ENCODE results near the gene PODN.

The PODN gene

DNA sequence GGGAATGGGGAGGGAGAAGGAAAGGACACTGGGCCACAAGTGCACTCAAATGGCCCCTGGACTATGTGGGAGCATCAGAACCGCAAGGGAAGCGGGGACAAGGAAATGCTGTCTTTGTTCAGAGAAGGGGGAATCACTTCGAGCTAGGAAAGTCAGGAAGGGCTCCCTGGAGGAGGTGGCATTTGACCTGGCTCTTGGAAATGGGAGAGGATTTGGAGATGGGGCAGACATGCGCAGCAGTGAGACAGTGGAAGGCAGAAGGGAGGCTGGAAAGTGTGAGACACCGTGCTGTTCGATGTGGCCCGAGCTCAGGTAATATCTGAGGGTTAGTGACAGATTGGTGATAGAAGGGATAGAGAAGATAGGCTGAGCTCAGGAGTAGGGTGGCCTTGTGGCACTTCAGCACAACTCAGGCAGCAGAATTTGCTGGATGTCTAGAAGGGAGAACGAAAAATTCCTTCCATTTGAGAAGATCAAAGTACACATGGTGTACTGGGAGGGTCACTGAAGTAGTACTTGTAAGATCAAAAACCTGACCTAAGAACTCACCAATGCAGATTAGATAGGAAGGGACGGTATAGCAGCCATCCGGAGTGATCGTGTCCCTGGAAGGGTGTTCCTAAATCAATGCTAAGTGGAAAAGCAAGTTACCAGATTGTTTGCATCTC, 55.1 kb downstream of the PODN start:
- no peak for DNase-seq

GRCh38 chr1:53117836-53118235, 55.8 kb downstream of the PODN start:
- DNase-seq: no peak

- DNase-seq: no peak
Observed at GRCh38 chr1:53120659-53121058, 58.6 kb downstream of the PODN start.

- DNase-seq: no peak
Observed at GRCh38 chr1:53121319-53122172, 59.5 kb downstream of the PODN start.

GRCh38 chr1:53122201-53122885, 60.3 kb downstream of the PODN start:
- DNase-seq: no peak

- DNase-seq: no peak
Observed at GRCh38 chr1:53122961-53123413, 61.0 kb downstream of the PODN start.

DNA sequence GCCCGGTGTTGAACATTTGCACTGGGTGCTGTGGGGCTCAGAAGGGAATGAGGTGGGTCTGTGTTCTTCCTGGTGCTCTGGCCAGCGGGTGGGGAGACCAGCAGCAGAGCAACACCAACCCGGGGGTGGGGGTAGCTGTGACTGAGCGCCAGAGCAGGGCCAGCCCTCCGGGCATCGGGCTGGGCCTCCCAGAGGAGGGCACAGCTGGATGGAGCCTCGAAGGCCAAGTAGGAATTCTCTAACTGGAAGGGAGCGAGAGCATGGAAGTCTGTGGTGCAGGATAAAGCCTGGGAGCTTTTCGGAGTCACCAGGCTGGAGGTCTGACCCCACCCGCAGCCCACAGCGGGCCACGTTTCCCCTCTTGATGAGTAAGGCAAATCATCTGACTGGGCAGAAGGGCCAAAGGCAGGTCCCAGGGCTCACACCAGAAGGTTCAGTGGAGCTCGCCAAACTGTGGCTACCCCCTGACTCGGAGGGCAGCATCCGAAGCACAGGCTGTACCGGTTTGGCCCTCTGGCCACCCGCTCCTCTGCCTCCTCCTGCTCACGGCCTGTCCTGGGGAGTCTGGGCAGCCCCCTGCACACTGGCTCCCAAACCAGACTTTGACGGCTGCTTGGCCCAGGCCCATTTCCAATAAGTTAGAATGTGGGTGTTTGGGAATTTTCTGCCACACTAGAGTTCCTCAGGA, 61.6 kb downstream of the PODN start:
- no peak for DNase-seq

- DNase-seq: no peak
Observed at GRCh38 chr1:53125122-53125521, 63.1 kb downstream of the PODN start.

DNA sequence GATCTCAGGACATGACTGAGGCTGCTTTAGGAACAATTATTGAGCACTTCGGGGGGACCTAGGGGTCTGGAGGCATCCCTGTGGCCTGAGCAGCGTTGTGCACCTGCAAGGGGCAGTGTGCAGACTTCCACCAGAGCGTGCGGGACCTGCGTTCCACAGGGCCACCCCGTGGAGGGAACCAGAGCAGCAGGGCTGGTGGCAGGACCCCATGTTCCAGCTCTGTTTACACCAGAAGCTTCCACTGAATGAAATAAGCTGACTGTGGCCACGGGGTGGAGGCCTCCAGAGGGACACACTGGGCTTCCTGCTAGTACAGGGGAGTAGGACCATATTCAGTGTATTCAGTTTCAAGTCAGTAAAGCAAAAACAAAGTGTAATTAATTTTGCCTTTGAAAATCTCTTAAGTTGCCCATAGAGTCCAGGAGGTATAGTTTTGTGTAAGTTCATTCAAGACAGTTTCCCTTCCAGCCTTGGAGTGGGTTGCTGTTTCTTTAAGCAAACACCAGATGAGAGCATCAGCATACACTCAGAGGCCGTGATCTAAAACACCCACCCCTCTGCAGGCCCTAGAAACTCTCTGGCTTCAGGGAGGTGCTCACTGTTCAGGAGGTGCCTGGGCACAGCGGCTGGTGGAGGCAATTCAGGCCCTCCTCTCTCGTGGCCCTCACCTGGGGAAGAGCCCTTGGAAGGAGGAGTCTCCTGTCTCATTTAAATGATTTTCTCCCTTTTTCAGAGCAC, 63.8 kb downstream of the PODN start:
- DNase-seq: no peak

GRCh38 chr1:53126495-53126894, 64.5 kb downstream of the PODN start:
- DNase-seq: no peak

GRCh38 chr1:53127546-53127945, 65.5 kb downstream of the PODN start:
- no peak for DNase-seq

GRCh38 chr1:53128401-53128800, 66.4 kb downstream of the PODN start:
- DNase-seq: no peak

DNA sequence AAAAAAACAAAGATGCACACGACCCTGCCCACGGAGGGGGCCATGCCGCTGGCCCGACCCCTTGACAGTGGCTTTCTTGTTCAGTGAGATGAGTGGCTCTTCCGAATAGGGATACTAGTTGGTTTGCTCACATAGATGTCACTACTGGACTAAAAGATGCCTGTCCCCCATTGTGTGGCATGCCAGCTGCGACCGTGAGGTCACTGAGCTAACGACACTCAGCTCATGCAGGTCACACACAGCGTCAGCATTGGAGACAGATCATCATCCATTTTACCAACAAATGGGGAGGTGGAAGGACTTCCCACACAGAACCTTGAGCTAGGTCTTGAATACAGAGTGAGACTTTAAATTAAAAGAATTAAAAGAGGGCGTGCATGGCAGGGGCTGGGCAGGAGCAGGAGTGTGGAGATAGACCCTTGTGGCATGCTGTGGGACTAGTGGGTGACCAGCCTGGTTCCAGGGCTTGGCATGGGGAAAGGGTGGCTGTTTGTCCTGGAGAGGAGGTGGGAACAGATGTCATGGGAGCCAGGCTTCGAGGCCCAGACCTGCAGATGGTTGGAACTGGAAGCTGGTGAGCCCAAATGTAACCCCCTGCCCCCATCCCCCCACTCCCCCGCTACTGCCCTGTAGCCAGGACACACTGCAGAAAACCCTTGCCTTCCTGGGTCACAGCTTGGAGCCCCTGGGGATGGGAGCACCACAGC, 68.0 kb downstream of the PODN start:
- DNase-seq: no peak

- DNase-seq: no peak
Observed at GRCh38 chr1:53130598-53130877, 68.5 kb downstream of the PODN start.

GRCh38 chr1:53130878-53131589, 69.0 kb downstream of the PODN start:
- no peak for DNase-seq

GRCh38 chr1:53131590-53131938, 69.6 kb downstream of the PODN start:
- no peak for DNase-seq

GRCh38 chr1:53132176-53132575, 70.2 kb downstream of the PODN start:
- DNase-seq: no peak

GRCh38 chr1:53133261-53134041, 71.4 kb downstream of the PODN start:
- no peak for DNase-seq

GRCh38 chr1:53134042-53134485, 72.1 kb downstream of the PODN start:
- DNase-seq: no peak

Measured in activated naive CD4-positive, alpha-beta T cell treated with anti-CD3 and anti-CD28 coated beads, Interleukin-2, amount 50 U/mL, for 16 hours (primary cell).